ENCODE results near the gene RABGAP1L.

The RABGAP1L gene

GRCh38 chr1:174746024-174746808 lies 586.9 kb downstream of the RABGAP1L start:
- DNase-seq (ENCODE audit: low read depth in 2 of 2), result no peak

GRCh38 chr1:174747613-174748012 lies 588.3 kb downstream of the RABGAP1L start:
- no peak for DNase-seq (ENCODE audit: low read depth in 2 of 2)

- DNase-seq (ENCODE audit: low read depth in 2 of 2), result no peak
These were observed 589.3 kb downstream of the RABGAP1L start for GRCh38 chr1:174748586-174748985.

- DNase-seq (ENCODE audit: low read depth in 2 of 2), result no peak
These were observed 593.8 kb downstream of the RABGAP1L start for GRCh38 chr1:174753131-174753530.

GRCh38 chr1:174761335-174761734 lies 602.0 kb downstream of the RABGAP1L start:
- DNase-seq (ENCODE audit: low read depth in 2 of 2), result no peak

GRCh38 chr1:174761901-174762585 lies 602.7 kb downstream of the RABGAP1L start:
- no peak for DNase-seq (ENCODE audit: low read depth in 2 of 2)

GRCh38 chr1:174764191-174764590 lies 604.9 kb downstream of the RABGAP1L start:
- DNase-seq (ENCODE audit: low read depth in 2 of 2), result no peak

- DNase-seq (ENCODE audit: low read depth in 2 of 2), result no peak
These were observed 607.4 kb downstream of the RABGAP1L start for GRCh38 chr1:174766727-174767126.

- DNase-seq (ENCODE audit: low read depth in 2 of 2), result no peak
These were observed 609.2 kb downstream of the RABGAP1L start for GRCh38 chr1:174768516-174768915.

GRCh38 chr1:174768949-174769348 lies 609.6 kb downstream of the RABGAP1L start:
- no peak for DNase-seq (ENCODE audit: low read depth in 2 of 2)

GRCh38 chr1:174769961-174770549 lies 610.7 kb downstream of the RABGAP1L start:
- DNase-seq (ENCODE audit: low read depth in 2 of 2), result no peak

- DNase-seq (ENCODE audit: low read depth in 2 of 2), result no peak
These were observed 616.3 kb downstream of the RABGAP1L start for GRCh38 chr1:174775621-174776020.

GRCh38 chr1:174777262-174777661 lies 617.9 kb downstream of the RABGAP1L start:
- no peak for DNase-seq (ENCODE audit: low read depth in 2 of 2)

- no peak for DNase-seq (ENCODE audit: low read depth in 2 of 2)
These were observed 626.2 kb downstream of the RABGAP1L start for GRCh38 chr1:174785510-174785909.

GRCh38 chr1:174786358-174786757 lies 627.0 kb downstream of the RABGAP1L start:
- no peak for DNase-seq (ENCODE audit: low read depth in 2 of 2)

- DNase-seq (ENCODE audit: low read depth in 2 of 2), result no peak
These were observed 627.4 kb downstream of the RABGAP1L start for GRCh38 chr1:174786760-174787159.

GRCh38 chr1:174788981-174789380 lies 629.7 kb downstream of the RABGAP1L start:
- no peak for DNase-seq (ENCODE audit: low read depth in 2 of 2)

GRCh38 chr1:174789399-174789798 lies 630.1 kb downstream of the RABGAP1L start:
- no peak for DNase-seq (ENCODE audit: low read depth in 2 of 2)

GRCh38 chr1:174791863-174792262 lies 632.5 kb downstream of the RABGAP1L start:
- DNase-seq (ENCODE audit: low read depth in 2 of 2), result no peak

GRCh38 chr1:174794861-174795260 lies 635.5 kb downstream of the RABGAP1L start:
- no peak for DNase-seq (ENCODE audit: low read depth in 2 of 2)

- DNase-seq (ENCODE audit: low read depth in 2 of 2), result no peak
These were observed 636.5 kb downstream of the RABGAP1L start for GRCh38 chr1:174795806-174796205.

GRCh38 chr1:174797398-174797797 lies 638.1 kb downstream of the RABGAP1L start:
- DNase-seq (ENCODE audit: low read depth in 2 of 2), result no peak

GRCh38 chr1:174799136-174799479 lies 639.8 kb downstream of the RABGAP1L start:
- no peak for DNase-seq (ENCODE audit: low read depth in 2 of 2)
